ENCODE measurements around the gene ARID5B.

The ARID5B gene

DNA sequence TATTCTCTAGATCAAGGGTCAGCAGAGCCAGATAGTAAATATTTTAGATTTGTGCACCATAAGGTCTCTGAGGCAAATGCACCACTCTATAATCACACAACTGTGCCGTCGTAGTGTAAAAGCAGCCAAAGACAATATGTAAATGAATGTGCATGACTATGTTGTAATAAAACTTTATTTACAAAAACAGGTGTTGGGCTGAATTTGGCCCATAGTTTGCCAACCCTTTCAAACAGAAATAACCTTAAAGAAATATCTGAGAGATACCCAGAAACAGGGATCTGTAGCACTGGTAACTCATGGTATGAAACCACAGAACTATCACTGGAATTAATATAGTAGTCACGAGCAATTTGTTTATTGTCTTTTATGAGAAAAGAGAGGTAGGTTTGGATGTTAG is 86.0 kb downstream of the ARID5B start:
- in situ Hi-C loops (cut with HindIII; ENCODE audit: low pct_unique_long_range_greater_than_20kb, low sequenced_read_pairs), result no loop called here
- no peak for TF ChIP-seq JUND (IDR thresholded peaks at IDR 0.05; ENCODE audit: low read depth)
- DNase-seq (ENCODE audit: low read depth in 1 of 2, low spot score in 1 of 2), result no peak

GRCh38 chr10:61987951-61988379 is 86.5 kb downstream of the ARID5B start:
- in situ Hi-C loops (cut with HindIII; ENCODE audit: low pct_unique_long_range_greater_than_20kb, low sequenced_read_pairs), result no loop called here
- TF ChIP-seq JUND (IDR thresholded peaks at IDR 0.05; ENCODE audit: low read depth), result no peak
- DNase-seq (ENCODE audit: low read depth in 1 of 2, low spot score in 1 of 2), result no peak

DNA sequence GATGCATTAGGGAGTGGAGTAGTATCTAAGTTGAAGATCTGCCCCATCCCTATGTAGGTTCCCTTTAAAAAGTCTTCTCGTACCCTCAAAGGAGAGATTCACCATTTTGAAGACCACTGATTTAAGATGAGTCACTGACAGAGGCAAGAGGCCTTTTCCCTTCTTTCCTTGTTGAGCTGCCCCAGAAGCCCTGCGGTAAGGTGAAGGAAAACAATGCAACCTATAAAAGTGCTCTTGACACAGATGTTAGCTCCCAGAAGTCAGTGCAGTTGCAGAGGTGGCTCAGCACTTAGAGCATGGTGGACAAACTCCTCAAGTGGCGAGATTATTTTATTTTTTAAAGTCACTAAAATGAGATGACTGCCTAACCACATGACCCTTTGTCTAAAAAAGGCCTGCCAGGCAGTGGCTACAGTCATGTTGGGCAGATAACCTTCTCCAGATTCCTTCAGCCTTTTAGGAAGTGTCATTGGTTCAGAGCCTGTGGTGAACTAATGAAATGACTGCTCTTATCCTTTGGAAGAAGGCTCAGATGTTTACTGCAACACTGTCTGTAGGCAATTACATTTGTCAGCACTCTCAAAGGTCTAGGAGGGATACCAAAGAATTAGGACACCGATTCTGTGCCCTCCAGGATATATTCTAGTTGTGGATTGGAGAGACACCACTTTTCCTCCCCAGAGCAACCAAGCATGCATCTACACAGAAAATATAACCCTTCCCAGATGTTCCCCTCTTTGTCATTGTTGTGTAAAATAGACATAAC is 88.7 kb downstream of the ARID5B start:
- no peak for DNase-seq (ENCODE audit: low read depth in 1 of 2, low spot score in 1 of 2)
- no peak for TF ChIP-seq JUND (IDR thresholded peaks at IDR 0.05; ENCODE audit: low read depth)
- in situ Hi-C loops (cut with HindIII; ENCODE audit: low pct_unique_long_range_greater_than_20kb, low sequenced_read_pairs), result no loop called here

DNA sequence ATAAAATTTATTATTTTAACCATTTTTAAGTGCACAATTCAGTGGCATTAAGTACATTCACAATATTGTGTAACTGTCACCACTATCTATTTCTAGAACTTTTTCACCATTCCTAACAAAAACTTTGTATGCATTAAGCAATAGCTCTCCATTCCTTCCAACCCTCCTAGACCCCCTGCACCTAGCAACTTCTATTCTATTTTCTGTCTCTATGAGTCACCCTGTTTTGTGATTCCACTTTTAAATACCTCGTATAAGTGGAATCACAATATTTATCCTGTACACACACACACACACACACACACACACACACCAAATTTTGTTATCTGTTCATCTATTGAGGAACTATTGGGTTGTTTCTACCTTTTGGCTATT is 89.2 kb downstream of the ARID5B start:
- no peak for DNase-seq (ENCODE audit: low read depth in 1 of 2, low spot score in 1 of 2)
- TF ChIP-seq JUND (IDR thresholded peaks at IDR 0.05; ENCODE audit: low read depth), result no peak
- in situ Hi-C loops (cut with HindIII; ENCODE audit: low pct_unique_long_range_greater_than_20kb, low sequenced_read_pairs), result no loop called here

GRCh38 chr10:61991166-61991565 is 89.7 kb downstream of the ARID5B start:
- no peak for DNase-seq (ENCODE audit: low read depth in 1 of 2, low spot score in 1 of 2)
- in situ Hi-C loops (cut with HindIII; ENCODE audit: low pct_unique_long_range_greater_than_20kb, low sequenced_read_pairs), result no loop called here
- TF ChIP-seq JUND (IDR thresholded peaks at IDR 0.05; ENCODE audit: low read depth), result no peak

DNA sequence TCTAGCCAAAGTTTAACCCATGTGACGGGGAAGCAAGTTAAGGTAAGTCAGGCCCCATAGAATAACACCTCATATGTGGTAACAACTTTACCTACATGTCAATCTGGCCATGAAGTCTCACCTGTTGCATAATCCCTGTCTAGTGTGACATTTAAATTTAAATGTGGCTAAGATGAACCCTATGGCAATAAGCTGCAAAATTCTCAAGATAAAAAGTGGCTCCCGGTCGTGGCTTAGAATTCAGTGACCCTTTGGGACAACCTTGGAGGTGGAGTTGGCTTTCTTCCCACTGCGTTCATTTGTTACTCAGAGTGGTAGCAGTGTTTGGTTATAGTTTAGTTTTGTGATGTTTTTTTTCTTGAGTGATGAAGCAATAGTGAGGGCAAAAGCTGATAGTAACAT is 90.6 kb downstream of the ARID5B start:
- no peak for TF ChIP-seq JUND (IDR thresholded peaks at IDR 0.05; ENCODE audit: low read depth)
- in situ Hi-C loops (cut with HindIII; ENCODE audit: low pct_unique_long_range_greater_than_20kb, low sequenced_read_pairs), result no loop called here
- no peak for DNase-seq (ENCODE audit: low read depth in 1 of 2, low spot score in 1 of 2)

GRCh38 chr10:61992671-61993668 is 91.5 kb downstream of the ARID5B start:
- TF ChIP-seq JUND (IDR thresholded peaks at IDR 0.05; ENCODE audit: low read depth), result no peak
- no peak for DNase-seq (ENCODE audit: low read depth in 1 of 2, low spot score in 1 of 2)
- in situ Hi-C loops (cut with HindIII; ENCODE audit: low pct_unique_long_range_greater_than_20kb, low sequenced_read_pairs), result no loop called here

DNA sequence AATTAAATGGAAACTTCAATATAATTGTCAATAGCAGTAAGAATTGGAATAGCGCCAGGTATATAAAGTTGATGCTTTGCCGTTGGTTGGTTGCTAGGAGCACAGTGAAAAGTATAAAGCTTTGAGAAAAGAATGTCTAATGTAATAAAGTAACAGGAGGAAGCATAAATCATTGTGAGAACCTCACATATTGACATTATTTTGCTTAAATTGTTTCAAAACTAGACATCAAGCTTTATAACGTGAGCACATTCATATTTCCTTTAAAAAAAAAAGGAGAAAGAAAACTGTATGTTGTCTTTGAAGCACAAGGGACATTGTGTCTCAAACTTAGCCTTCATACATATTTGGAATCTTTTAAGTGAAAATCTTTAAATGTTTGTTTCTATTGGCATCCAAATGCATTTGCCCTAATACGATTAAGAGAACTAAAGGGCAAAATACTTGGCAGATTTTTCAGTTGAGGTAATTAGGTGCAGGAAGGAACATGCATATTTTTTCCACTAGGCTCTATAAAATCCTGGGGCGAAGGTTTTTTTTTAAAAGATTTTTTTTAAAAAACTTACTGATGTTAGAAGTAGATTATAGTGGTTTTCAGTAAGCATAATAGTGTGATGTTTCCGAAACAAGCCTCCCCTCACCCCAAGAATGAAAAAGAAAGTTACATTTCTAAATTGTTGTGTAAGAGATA is 92.4 kb downstream of the ARID5B start:
- in situ Hi-C loops (cut with HindIII; ENCODE audit: low pct_unique_long_range_greater_than_20kb, low sequenced_read_pairs), result no loop called here
- no peak for TF ChIP-seq JUND (IDR thresholded peaks at IDR 0.05; ENCODE audit: low read depth)
- DNase-seq (ENCODE audit: low read depth in 1 of 2, low spot score in 1 of 2), result peak in 1 of 2 experiments; percentile 22

- peak in 1 of 2 experiments; percentile 68 for DNase-seq (ENCODE audit: low read depth in 1 of 2, low spot score in 1 of 2)
- in situ Hi-C loops (cut with HindIII; ENCODE audit: low pct_unique_long_range_greater_than_20kb, low sequenced_read_pairs), result no loop called here
- no peak for TF ChIP-seq JUND (IDR thresholded peaks at IDR 0.05; ENCODE audit: low read depth)
Observed at GRCh38 chr10:61994405-61995219, 93.1 kb downstream of the ARID5B start.

GRCh38 chr10:61995220-61995503 is 93.7 kb downstream of the ARID5B start:
- in situ Hi-C loops (cut with HindIII; ENCODE audit: low pct_unique_long_range_greater_than_20kb, low sequenced_read_pairs), result no loop called here
- no peak for TF ChIP-seq JUND (IDR thresholded peaks at IDR 0.05; ENCODE audit: low read depth)
- peak in 1 of 2 experiments; percentile 48 for DNase-seq (ENCODE audit: low read depth in 1 of 2, low spot score in 1 of 2)

DNA sequence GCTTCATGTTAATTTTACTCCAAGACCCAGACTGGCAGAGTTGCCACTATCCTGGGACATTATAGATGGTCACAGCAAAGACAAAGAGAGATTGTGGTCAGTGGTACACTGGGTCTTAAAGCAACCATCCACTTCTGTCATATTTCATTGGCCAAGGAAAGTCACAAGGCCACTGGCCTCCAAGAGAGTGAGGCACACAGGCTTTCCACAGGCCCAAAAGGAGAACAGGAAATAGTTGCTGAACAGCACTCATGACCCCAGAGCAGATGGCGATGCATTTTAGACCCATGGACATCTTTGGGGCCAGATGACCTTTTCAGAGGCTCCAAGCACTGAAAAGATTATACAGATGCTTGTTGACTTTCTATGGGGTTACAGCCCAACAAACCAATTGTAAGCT is 97.4 kb downstream of the ARID5B start:
- DNase-seq (ENCODE audit: low read depth in 1 of 2, low spot score in 1 of 2), result no peak
- in situ Hi-C loops (cut with HindIII; ENCODE audit: low pct_unique_long_range_greater_than_20kb, low sequenced_read_pairs), result no loop called here
- TF ChIP-seq JUND (IDR thresholded peaks at IDR 0.05; ENCODE audit: low read depth), result no peak

DNA sequence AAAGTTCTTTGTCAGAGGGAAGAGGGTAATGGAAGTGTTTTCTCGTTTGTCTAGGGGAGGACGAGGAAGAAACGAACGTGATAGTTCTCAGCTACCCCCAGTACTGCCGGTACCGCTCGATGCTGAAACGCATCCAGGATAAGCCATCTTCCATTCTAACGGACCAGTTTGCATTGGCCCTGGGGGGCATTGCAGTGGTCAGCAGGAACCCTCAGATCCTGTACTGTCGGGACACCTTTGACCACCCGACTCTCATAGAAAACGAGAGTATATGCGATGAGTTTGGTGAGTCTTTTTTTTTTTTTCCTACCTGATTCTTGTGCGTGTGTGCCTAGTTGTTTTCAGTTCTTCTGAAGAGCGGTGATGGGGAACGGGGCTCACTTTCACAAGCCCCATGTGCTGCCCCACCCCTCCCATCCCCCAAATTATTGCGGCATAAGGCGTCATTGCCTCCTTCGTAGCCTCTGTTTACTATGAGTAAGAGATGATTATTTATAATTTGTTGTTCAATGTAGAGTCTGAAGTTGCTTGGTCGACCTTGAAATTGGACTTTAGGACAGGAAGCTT is 98.6 kb downstream of the ARID5B start:
- no peak for TF ChIP-seq JUND (IDR thresholded peaks at IDR 0.05; ENCODE audit: low read depth)
- no peak for DNase-seq (ENCODE audit: low read depth in 1 of 2, low spot score in 1 of 2)
- in situ Hi-C loops (cut with HindIII; ENCODE audit: low pct_unique_long_range_greater_than_20kb, low sequenced_read_pairs), result no loop called here
